ENCODE measurements around the gene TUG1.

The TUG1 gene

GRCh38 chr22:30970356-30970746, 1.3 kb downstream of the TUG1 start:
- DNase-seq (ENCODE audit: low read depth), result no peak
- H3K4me3 ChIP-seq (ENCODE audit: low read depth, low read length), result peak overlapping the region; percentile 81
- TF ChIP-seq CTCF (IDR thresholded peaks at IDR 0.05; ENCODE audit: low read depth, low read length, missing control alignments), result no peak
- in situ Hi-C loops (cut with HindIII; ENCODE audit: low sequenced_read_pairs), result no loop called here

- H3K4me3 ChIP-seq (ENCODE audit: low read depth, low read length), result no peak overlapping the region
- in situ Hi-C loops (cut with HindIII; ENCODE audit: low sequenced_read_pairs), result no loop called here
- no peak for TF ChIP-seq CTCF (IDR thresholded peaks at IDR 0.05; ENCODE audit: low read depth, low read length, missing control alignments)
- DNase-seq (ENCODE audit: low read depth), result no peak
These were observed 9.4 kb downstream of the TUG1 start for GRCh38 chr22:30978304-30978962.

GRCh38 chr22:30979932-30980331, 10.9 kb downstream of the TUG1 start:
- no peak for TF ChIP-seq CTCF (IDR thresholded peaks at IDR 0.05; ENCODE audit: low read depth, low read length, missing control alignments)
- in situ Hi-C loops (cut with HindIII; ENCODE audit: low sequenced_read_pairs), result loop anchor here (5.0 kb wide), 1 partner anchor 67 kb away; no protein-coding TSS in a partner anchor
- no peak for DNase-seq (ENCODE audit: low read depth)
- no peak overlapping the region for H3K4me3 ChIP-seq (ENCODE audit: low read depth, low read length)

GRCh38 chr22:30982512-30982911, 13.4 kb downstream of the TUG1 start:
- in situ Hi-C loops (cut with HindIII; ENCODE audit: low sequenced_read_pairs), result loop anchor here (5.0 kb wide), 1 partner anchor 65 kb away; no protein-coding TSS in a partner anchor
- no peak for DNase-seq (ENCODE audit: low read depth)
- TF ChIP-seq CTCF (IDR thresholded peaks at IDR 0.05; ENCODE audit: low read depth, low read length, missing control alignments), result no peak
- no peak overlapping the region for H3K4me3 ChIP-seq (ENCODE audit: low read depth, low read length)

- DNase-seq (ENCODE audit: low read depth), result no peak
- no peak overlapping the region for H3K4me3 ChIP-seq (ENCODE audit: low read depth, low read length)
- in situ Hi-C loops (cut with HindIII; ENCODE audit: low sequenced_read_pairs), result loop anchor here (5.0 kb wide), 1 partner anchor 63 kb away; no protein-coding TSS in a partner anchor
- TF ChIP-seq CTCF (IDR thresholded peaks at IDR 0.05; ENCODE audit: low read depth, low read length, missing control alignments), result no peak
These were observed 15.3 kb downstream of the TUG1 start for GRCh38 chr22:30984317-30984716.

GRCh38 chr22:30985561-30986208, 16.6 kb downstream of the TUG1 start:
- no peak for DNase-seq (ENCODE audit: low read depth)
- no peak overlapping the region for H3K4me3 ChIP-seq (ENCODE audit: low read depth, low read length)
- no peak for TF ChIP-seq CTCF (IDR thresholded peaks at IDR 0.05; ENCODE audit: low read depth, low read length, missing control alignments)
- in situ Hi-C loops (cut with HindIII; ENCODE audit: low sequenced_read_pairs), result no loop called here
